Trophoblast cell (in vitro differentiated cells and primary cell): ENCODE results near the gene POC5.

ENCODE experiments used
- DNase-seq, 2 donors: peaks; one replicate each; pipeline ENCODE4 v3.0.0-alpha.2; 2016
- H2AFZ ChIP-seq: 2 replicates; pipeline ENCODE4 v1.6.1; 2013; ENCODE audit warnings: low read length, moderate library complexity, mild to moderate bottlenecking; ENCODE audit not compliant: insufficient read depth, poor library complexity
- H2AK5ac ChIP-seq: 2 replicates; pipeline ENCODE4 v1.6.1; 2013; ENCODE audit warnings: mild to moderate bottlenecking, low read length
- H2BK120ac ChIP-seq: 2 replicates; pipeline ENCODE4 v1.6.1; 2013; ENCODE audit warnings: low read length, mild to moderate bottlenecking, moderate library complexity; ENCODE audit not compliant: insufficient read depth, poor library complexity
- H2BK12ac ChIP-seq: 2 replicates; pipeline ENCODE4 v1.6.1; 2013; ENCODE audit warnings: mild to moderate bottlenecking, low read length, moderate library complexity
- H2BK5ac ChIP-seq: 2 replicates; pipeline ENCODE4 v1.6.1; 2013; ENCODE audit warnings: low read length, low read depth, moderate library complexity, mild to moderate bottlenecking; ENCODE audit not compliant: poor library complexity
- H3K14ac ChIP-seq: 2 replicates; pipeline ENCODE4 v1.6.1; 2013; ENCODE audit warnings: mild to moderate bottlenecking, low read length
- H3K18ac ChIP-seq: 2 replicates; pipeline ENCODE4 v1.6.1; 2013; ENCODE audit warnings: mild to moderate bottlenecking, low read length
- H3K23ac ChIP-seq: 2 replicates; pipeline ENCODE4 v1.6.1; 2013; ENCODE audit warnings: low read length
- H3K27ac ChIP-seq: 2 replicates; pipeline ENCODE4 v1.5.1; 2013; ENCODE audit warnings: low read depth, mild to moderate bottlenecking, inconsistent platforms, low read length, moderate library complexity
- H3K27me3 ChIP-seq: 2 replicates; pipeline ENCODE4 v1.6.1; 2013; ENCODE audit warnings: inconsistent platforms, mild to moderate bottlenecking, low read length, moderate library complexity; ENCODE audit not compliant: insufficient read depth
- H3K36me3 ChIP-seq, 2 experiments: 1 replicate in 1 of 2; 2 replicates in 1 of 2; pipeline ENCODE4 v1.6.1; 2013; ENCODE audit warnings: low read length in 2 of 2, mild to moderate bottlenecking in 2 of 2, moderate library complexity in 1 of 2; ENCODE audit not compliant: insufficient read depth in 2 of 2, control insufficient read depth in 1 of 2
- H3K4ac ChIP-seq: 2 replicates; pipeline ENCODE4 v1.6.1; 2013; ENCODE audit warnings: low read depth, mild to moderate bottlenecking, low read length, moderate library complexity
- H3K4me1 ChIP-seq, 2 experiments: 1 replicate in 1 of 2; 2 replicates in 1 of 2; pipeline ENCODE4 v1.6.1; 2013; ENCODE audit warnings: low read length in 2 of 2, mild to moderate bottlenecking in 2 of 2, moderate library complexity in 1 of 2; ENCODE audit not compliant: insufficient read depth in 2 of 2, control insufficient read depth in 1 of 2
- H3K4me2 ChIP-seq: 2 replicates; pipeline ENCODE4 v1.6.1; 2013; ENCODE audit warnings: inconsistent platforms, mild to moderate bottlenecking, low read length, moderate library complexity
- H3K4me3 ChIP-seq: 2 replicates; pipeline ENCODE4 v1.5.1; 2013; ENCODE audit warnings: mild to moderate bottlenecking, low read depth, low read length, inconsistent platforms
- H3K79me1 ChIP-seq: one replicate; pipeline ENCODE4 v1.6.1; 2013; ENCODE audit warnings: low read length
- H3K79me2 ChIP-seq: 2 replicates; pipeline ENCODE4 v1.6.1; 2013; ENCODE audit warnings: low read length, mild to moderate bottlenecking; ENCODE audit not compliant: control insufficient read depth, insufficient read depth, poor library complexity
- H3K9ac ChIP-seq: 2 replicates; pipeline ENCODE4 v1.6.1; 2013; ENCODE audit warnings: mild to moderate bottlenecking, low read length
- H3K9me3 ChIP-seq: 2 replicates; pipeline ENCODE4 v1.6.1; 2013; ENCODE audit warnings: low read depth, mild to moderate bottlenecking, control low read depth, inconsistent platforms, low read length; ENCODE audit not compliant: insufficient read depth
- H4K12ac ChIP-seq: 2 replicates; pipeline ENCODE4 v1.6.1; 2013; ENCODE audit warnings: low read depth, mild to moderate bottlenecking, low read length, moderate library complexity
- H4K8ac ChIP-seq: 2 replicates; pipeline ENCODE4 v1.6.1; 2013; ENCODE audit warnings: low read depth, mild to moderate bottlenecking, low read length, moderate library complexity
- H4K91ac ChIP-seq: one replicate; pipeline ENCODE4 v1.6.1; 2013; ENCODE audit warnings: low read depth, mild to moderate bottlenecking, low read length, moderate library complexity
- WGBS: extraction: QIAGEN DNeasy Blood & Tissue Kit; methylation state at CpG from one replicate; pipeline ENCODE4 v1.1.7; 2013; ENCODE audit warnings: missing lambda C conversion rate; ENCODE audit not compliant: insufficient read length, insufficient coverage; ENCODE audit errors: extremely low coverage; 5-methylcytosine and 5-hydroxymethylcytosine counted together

The POC5 gene

GRCh38 chr5:75694781-75695180, 22.5 kb downstream of the POC5 start:
- Histone ChIP-seq H2AK5ac (no peak overlapping the region), H4K12ac (no peak overlapping the region), H3K18ac (no peak overlapping the region), H3K79me1 (no peaks in the 10 kb centered on the region), H2BK5ac (no peak overlapping the region), H3K4me2 (no peak overlapping the region), H2BK12ac (no peak overlapping the region), H3K27me3 (no peaks in the 10 kb centered on the region), H2AFZ (no peak overlapping the region), H2BK120ac (no peak overlapping the region), H3K9ac (no peak overlapping the region), H3K79me2 (no peaks in the 10 kb centered on the region), H3K27ac (no peak overlapping the region), H3K14ac (no peak overlapping the region), H3K4ac (no peak overlapping the region), H3K4me3 (no peak overlapping the region), H3K23ac (no peak overlapping the region), H3K36me3 (peaks cover 2 to 3% of the 10 kb centered on the region in 2 experiments), H4K91ac (no peak overlapping the region), H4K8ac (no peak overlapping the region), H3K9me3 (no peaks in the 10 kb centered on the region), H3K4me1 (no peaks in the 10 kb centered on the region)
- no CpG with 5 or more reads among the region's 1 CpG for WGBS
- DNase-seq = no peak

GRCh38 chr5:75690669-75691068, 26.6 kb downstream of the POC5 start:
- Histone ChIP-seq H3K27me3 (no peaks in the 10 kb centered on the region), H3K18ac (no peak overlapping the region), H2AK5ac (no peak overlapping the region), H2BK5ac (no peak overlapping the region), H3K4ac (no peak overlapping the region), H3K27ac (no peak overlapping the region), H4K91ac (no peak overlapping the region), H3K9me3 (no peaks in the 10 kb centered on the region), H3K4me3 (no peak overlapping the region), H3K14ac (no peak overlapping the region), H2AFZ (no peak overlapping the region), H3K9ac (no peak overlapping the region), H3K4me1 (no peaks in the 10 kb centered on the region), H3K79me1 (no peaks in the 10 kb centered on the region), H2BK120ac (no peak overlapping the region), H4K12ac (no peak overlapping the region), H3K23ac (no peak overlapping the region), H3K79me2 (no peaks in the 10 kb centered on the region), H4K8ac (no peak overlapping the region), H3K4me2 (no peak overlapping the region), H2BK12ac (no peak overlapping the region), H3K36me3 (peaks cover 2 to 3% of the 10 kb centered on the region in 2 experiments)
- no peak for DNase-seq
- WGBS = no CpG with 5 or more reads among the region's 1 CpG

- H3K27ac ChIP-seq = no peak overlapping the region
These were observed 30.8 kb downstream of the POC5 start for GRCh38 chr5:75686480-75686879.

GRCh38 chr5:75685141-75685540, 32.1 kb downstream of the POC5 start:
- Histone ChIP-seq H3K9me3 (no peaks in the 10 kb centered on the region), H3K27me3 (no peaks in the 10 kb centered on the region), H2BK5ac (no peak overlapping the region), H3K27ac (no peak overlapping the region), H3K23ac (no peak overlapping the region), H2BK120ac (no peak overlapping the region), H4K91ac (no peak overlapping the region), H3K4me1 (no peaks in the 10 kb centered on the region), H2AFZ (no peak overlapping the region), H2AK5ac (no peak overlapping the region), H2BK12ac (no peak overlapping the region), H3K4me3 (no peak overlapping the region), H3K4me2 (no peak overlapping the region), H4K8ac (no peak overlapping the region), H3K79me2 (no peaks in the 10 kb centered on the region), H3K14ac (no peak overlapping the region), H3K4ac (no peak overlapping the region), H3K36me3 (peaks cover 6 to 7% of the 10 kb centered on the region in 2 experiments), H3K9ac (no peak overlapping the region), H3K18ac (no peak overlapping the region), H3K79me1 (no peaks in the 10 kb centered on the region), H4K12ac (no peak overlapping the region)
- WGBS = no CpG with 5 or more reads among the region's 11 CpGs
- DNase-seq = no peak

More at GRCh38 chr5:75686480-75686879, 30.8 kb downstream of the POC5 start:
- H3K79me2 ChIP-seq = no peaks in the 10 kb centered on the region
- no peak overlapping the region for H4K91ac ChIP-seq
- H2BK5ac ChIP-seq = no peak overlapping the region
- no peak overlapping the region for H2BK120ac ChIP-seq
- no peak overlapping the region for H2AK5ac ChIP-seq
- no peak overlapping the region for H3K4me2 ChIP-seq
- DNase-seq = no peak
- H4K8ac ChIP-seq = no peak overlapping the region
- H3K9ac ChIP-seq = no peak overlapping the region
- H3K23ac ChIP-seq = no peak overlapping the region
- H2BK12ac ChIP-seq = no peak overlapping the region
- no peak overlapping the region for H4K12ac ChIP-seq
- no peaks in the 10 kb centered on the region for H3K79me1 ChIP-seq
- no peak overlapping the region for H3K4ac ChIP-seq
- H3K4me1 ChIP-seq = no peaks in the 10 kb centered on the region
- H3K4me3 ChIP-seq = no peak overlapping the region
- no peak overlapping the region for H3K18ac ChIP-seq
- no peak overlapping the region for H2AFZ ChIP-seq
- H3K9me3 ChIP-seq = no peaks in the 10 kb centered on the region
- no peaks in the 10 kb centered on the region for H3K27me3 ChIP-seq
- peaks cover 6 to 7% of the 10 kb centered on the region in 2 experiments for H3K36me3 ChIP-seq
- H3K14ac ChIP-seq = no peak overlapping the region
